Germinal center (tissue), 1 donor: ENCODE measurements around the gene GNPTG.

Experiments used
- DNase-seq: peaks from one replicate; pipeline ENCODE4 v3.0.0; 2012; ENCODE audit warnings: mixed read lengths, low spot score

GNPTG gene

DNA sequence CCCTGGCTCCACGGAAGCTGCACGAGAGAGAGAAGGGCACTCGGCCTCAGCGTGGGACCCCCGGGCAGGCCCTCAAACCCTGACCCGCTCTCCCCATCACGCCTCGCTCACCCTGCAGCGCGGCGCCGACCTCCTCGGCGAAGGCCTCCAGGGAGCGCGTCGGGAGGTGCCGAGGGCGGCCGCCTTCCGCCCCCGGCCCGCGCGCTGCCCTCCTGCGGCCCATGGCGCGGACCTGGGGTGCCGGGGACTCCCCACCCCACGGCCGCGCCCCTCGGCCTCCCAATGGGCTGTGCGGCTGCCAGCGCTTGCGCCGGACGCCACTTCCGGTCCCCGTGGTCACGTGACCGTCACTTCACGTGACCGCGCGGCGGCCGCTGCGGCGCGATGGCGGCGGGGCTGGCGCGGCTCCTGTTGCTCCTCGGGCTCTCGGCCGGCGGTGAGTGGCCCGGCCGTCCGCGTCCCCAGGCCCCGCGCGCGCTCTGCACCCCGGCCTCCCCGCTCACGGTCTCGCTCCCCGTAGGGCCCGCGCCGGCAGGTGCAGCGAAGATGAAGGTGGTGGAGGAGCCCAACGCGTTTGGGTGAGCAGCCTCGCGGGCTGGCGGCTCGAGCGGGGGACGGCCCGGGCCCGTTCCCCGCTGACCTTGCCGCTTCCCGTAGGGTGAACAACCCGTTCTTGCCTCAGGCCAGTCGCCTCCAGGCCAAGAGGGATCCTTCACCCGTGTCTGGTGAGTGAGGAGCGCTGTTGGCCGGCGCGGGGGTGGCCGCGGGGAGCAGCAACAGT, at the start of gene GNPTG, which contains the start of gene TSR3:
Gene GNPTG (plus strand): TSS at position 350 of the 781 bp plus-strand sequence. CDS start 35 bp downstream, at position 385.
Gene TSR3 (minus strand): TSS at position 297 of the 781 bp plus-strand sequence. CDS start 74 bp downstream, at position 223.
- DNase-seq = peak; percentile 78

GRCh38 chr16:1305823-1306222, 45.9 kb upstream of the GNPTG start:
- no peak for DNase-seq

DNA sequence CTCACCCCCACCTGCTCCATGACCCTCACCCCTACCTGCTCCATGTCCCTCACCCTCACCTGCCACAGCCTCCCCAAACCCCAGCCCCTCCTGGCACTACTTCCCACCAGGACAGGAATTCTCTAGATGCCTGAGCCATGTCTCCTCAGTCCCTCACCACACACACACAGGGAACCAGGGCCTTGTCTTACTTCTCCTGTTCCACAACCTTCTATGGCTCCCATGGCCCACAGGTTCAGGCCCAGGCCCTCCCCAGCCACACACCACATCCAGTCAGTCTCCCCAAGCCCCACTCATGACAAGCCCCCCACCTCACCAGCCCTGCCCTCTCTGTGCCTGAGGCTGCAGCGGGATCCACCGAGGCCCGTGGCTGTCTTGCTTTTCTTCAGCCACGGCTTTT, 45.4 kb upstream of the GNPTG start:
- no peak for DNase-seq

DNA sequence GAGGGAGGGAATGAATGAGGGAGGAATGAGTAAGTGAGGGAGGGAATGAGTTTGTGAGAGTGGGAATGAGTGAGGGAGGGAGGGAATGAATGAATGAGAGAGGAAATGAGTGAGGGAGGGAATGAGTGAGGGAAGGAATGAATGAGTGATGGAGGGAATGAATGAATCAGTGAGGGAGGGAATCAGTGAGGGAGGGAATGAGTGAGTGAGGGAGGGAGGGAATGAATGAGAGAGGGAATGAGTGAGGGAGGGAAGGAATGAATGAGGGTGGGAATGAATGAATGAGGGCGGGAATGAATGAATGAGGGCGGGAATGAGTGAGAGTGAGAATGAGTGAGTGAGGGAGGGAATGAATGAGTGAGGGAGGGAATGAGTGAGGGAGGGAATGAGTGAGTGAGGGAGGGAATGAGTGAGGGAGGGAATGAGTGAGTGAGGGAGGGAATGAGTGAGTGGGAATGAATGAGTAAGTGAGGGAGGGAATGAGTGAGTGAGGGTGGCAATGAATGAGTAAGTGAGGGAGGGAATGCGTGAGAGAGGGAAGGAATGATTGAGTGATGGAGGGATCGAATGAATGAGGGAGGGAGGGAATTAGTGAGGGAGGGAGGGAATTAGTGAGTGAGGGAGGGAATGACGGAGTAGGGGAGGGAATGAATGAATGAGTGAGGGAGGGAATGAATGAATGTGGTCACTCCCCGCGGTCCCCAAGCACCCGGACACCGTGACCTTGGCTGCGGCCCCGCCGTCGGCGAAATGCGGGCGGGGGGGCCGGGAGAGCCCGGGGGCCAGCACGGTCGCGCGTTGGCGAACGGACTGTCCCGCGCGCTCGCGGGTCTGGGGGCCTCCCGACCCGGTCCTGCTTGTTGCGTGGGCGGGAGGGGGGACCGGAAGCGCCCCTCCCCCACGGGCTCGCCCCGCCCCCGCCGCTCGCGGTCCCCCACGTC, 43.4 kb upstream of the GNPTG start:
- no peak for DNase-seq

DNA sequence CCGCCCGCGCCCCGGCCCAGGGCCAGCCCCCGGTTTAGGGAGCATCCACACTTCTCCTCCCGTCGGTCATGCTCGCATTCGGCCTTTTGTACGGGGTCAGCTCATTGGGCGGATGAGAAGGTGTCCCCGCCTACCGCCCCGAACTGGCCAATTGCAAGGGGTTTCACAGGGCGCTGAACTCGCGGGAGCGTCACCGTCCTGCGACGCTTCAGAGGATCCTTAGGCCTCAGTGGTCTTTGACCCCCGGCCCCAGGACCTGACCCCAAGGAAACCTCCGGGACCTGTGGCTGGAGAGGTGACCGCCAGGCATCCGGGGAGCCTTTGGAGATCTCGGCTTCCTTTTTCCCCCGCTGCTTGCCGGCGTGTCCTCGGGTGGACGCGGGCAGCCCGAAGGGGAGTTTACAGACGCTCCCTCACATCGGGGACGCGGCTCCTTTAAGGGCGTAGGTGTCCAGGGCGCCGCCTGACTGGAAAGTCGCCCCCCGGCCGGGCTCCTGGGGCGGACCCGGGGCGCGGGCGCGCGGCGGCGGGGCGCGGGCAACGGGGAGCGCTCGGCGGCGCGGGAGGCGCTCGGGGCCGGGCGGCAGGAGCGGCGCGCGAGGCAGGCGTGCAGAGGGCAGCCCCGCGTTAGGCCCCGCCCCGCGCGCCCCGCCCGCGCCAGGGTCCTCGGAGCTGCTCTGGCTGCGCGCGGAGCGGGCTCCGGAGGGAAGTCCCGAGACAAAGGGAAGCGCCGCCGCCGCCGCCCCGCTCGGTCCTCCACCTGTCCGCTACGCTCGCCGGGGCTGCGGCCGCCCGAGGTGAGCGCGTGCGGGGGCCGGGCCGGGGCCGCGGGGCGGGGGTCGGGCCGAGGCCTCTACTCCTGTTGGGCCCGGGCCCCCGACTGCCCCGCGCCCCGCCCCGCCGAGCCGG, 42.5 kb upstream of the GNPTG start, which contains the start of gene UBE2I:
Gene UBE2I (plus strand): TSS at position 660 of the 909 bp plus-strand sequence. CDS start 4,395 bp downstream, outside the sequence.
- DNase-seq = peak; percentile 95

DNA sequence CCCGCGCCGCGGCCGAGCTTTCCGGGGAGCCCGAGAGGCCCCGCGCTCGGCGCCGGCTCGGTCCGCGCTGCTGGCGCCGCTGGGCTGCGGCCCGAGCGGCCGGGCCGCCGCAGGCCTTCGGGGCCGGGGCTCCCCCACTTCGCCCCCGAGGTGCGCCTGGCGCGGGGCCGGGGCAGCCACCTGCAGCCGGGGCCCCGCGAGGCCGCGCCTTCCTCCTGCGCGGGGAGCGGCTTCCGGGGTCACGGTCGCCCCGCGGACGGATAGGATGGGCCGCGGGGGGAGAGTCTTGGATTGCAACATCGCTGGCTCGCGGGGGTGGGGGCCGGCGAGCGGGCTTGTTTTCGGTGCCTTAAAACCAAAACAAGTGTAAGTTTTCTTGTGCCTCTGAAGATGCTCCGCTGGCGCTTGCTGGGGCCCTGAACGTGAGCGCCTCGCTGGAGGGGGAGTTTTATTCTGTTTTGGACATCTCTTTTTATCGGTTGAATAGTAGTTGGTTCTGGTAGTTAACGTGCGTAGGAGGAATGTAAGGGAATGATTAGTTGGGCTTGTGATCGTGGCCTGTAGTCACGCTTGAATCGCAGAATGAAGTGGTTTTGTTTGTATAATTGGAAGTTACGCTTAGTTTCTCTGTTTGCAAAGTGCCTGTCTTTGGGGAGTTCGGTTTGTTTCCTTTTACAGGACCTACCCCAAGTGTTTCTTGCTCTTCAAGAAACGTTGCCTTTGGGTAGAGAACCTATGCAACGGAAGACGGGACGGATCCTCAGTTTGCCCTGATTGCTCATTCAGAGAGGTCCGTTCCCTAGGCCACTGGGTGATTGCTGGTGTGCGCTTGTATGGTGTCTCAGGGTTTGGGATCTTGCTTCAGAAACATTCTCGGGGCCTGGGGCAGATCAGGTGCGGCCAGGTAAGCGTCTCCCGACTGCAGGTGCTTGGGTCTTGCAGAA, 41.6 kb upstream of the GNPTG start:
- peak; percentile 51 for DNase-seq

DNA sequence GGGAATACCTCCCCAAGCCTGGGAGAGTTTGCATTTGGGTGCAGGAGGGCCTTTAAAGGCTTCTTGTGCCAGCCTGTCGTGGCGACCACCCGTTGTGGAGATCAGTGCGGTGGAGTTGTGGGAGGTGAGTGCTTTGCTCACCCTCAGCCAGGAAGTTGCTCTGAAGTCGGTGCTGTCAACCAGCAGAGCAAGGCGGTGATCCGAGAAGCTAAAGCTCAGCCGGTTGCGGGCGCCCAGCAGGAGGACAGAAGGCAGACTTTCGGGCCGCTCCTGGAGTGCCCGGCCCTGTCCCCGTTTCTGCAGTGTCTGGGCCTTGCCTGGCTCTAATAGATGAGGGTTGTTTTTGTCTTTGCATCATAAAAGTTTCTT, 40.9 kb upstream of the GNPTG start:
- DNase-seq = peak; percentile 51

- no peak for DNase-seq
These were observed 40.5 kb upstream of the GNPTG start for GRCh38 chr16:1311212-1311737.

DNA sequence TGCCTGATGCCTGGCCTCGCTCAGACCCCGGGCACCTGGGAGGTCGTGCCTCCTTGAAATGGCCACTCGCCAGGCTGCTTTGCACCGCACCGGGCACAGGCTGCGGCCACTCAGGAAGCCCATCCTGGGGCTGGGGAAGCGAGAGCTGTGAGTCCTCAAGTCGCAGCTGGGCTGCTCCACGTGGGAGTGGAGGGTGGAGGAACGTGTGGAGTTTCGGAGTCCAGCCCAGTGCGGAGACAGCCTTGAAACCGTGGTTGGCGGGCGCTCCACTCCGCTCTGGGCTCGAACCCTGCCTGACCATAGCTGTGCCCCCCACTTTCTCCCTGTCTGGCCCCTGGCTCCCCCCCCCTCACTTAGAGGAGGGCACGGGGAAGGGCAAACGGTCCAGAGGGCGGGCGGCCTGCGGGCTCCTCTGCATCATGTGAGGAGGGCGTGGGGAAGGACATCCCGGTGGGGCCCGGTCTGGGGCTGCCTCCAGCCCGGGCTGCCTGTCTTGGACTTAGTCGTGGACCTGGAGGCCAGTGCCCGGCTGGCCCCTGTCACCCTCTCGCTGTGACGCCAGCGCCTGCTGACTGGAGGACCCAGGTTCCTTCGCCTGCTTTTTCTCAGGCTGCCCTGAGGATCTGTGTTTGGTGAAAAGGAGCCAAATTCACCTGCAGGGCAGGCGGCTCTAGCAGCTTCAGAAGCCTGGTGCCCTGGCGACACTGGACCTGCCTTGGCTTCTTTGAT, 39.8 kb upstream of the GNPTG start:
- no peak for DNase-seq

- DNase-seq = no peak
These were observed 39.3 kb upstream of the GNPTG start for GRCh38 chr16:1312467-1312816.

DNA sequence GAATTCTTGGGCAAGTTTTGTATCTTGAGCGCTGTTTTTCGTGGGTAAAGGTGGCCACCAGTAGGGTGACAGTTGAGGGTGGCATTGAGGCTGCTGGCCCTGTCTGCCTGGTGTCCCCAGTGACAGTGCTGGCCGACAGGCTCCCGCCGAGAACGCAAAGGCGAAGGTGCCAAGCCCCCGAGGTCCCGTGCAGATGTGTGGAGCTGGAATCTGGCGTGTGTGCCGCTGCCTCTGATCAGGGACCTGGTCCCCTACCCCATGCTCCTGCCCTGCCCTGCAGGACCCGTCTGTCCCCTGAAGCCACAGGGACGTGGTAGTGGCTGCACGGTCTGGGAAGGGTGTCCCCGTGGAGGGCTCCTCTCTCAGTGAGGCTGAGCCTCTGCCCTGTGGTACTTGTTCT, 38.8 kb upstream of the GNPTG start:
- no peak for DNase-seq

DNA sequence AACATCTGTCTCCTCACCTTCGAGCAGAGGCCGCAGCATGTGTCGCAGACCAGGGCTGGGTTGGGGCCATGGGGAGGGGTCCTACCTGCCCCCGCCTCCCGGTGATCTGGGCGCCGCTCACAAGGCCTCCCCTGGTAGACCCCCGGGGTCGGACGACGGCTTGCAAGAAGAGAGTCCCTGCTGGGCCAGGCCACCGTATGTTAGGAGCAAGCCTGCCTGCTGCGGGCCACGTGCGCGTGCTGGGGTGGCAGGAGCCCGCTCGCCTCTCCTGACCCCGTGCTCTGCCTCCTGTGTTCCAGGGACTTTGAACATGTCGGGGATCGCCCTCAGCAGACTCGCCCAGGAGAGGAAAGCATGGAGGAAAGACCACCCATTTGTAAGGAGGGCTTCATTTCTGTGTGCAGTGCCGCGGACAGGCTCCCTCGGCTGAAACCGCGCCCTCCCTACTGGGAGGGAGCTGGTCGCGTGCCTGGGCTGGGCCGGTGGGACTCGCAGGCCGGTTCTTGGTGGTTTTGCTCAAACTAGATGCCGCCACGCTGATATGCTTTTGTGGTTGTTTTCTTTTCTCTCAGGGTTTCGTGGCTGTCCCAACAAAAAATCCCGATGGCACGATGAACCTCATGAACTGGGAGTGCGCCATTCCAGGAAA, 37.9 kb upstream of the GNPTG start:
- no peak for DNase-seq

DNA sequence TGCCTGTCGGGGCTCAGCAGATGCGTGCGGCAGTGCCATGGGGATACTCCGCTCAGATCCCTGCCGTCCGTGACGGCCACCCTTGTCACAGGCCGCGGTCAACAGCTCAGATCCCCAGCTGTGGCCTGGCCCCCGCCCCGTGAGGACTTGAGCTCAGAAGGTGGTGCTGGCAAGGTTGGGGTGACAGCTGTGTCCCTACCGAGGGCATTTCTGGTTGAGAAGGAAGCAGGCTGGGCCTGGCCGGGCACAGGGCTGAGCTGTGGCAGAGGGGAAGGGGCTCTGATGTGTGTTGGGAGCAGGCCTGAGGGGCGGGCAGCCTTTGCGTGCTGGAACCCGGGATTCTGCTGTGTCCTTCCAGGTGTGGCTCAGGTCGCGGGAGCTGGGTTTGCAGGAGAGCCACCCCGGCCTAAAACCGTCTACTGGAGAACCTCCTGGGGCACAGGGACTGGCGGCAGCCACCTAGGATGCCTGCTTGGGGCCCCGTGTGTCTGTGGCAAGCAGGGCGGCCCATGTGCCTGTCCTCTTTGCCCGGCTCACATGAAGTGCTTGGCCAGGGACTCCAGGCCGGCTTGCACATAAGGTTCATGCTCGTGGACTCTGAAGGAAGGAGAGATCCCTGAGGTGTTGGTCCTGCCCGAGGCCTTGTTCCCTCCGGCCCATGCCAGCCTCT, 37.2 kb upstream of the GNPTG start:
- no peak for DNase-seq

DNA sequence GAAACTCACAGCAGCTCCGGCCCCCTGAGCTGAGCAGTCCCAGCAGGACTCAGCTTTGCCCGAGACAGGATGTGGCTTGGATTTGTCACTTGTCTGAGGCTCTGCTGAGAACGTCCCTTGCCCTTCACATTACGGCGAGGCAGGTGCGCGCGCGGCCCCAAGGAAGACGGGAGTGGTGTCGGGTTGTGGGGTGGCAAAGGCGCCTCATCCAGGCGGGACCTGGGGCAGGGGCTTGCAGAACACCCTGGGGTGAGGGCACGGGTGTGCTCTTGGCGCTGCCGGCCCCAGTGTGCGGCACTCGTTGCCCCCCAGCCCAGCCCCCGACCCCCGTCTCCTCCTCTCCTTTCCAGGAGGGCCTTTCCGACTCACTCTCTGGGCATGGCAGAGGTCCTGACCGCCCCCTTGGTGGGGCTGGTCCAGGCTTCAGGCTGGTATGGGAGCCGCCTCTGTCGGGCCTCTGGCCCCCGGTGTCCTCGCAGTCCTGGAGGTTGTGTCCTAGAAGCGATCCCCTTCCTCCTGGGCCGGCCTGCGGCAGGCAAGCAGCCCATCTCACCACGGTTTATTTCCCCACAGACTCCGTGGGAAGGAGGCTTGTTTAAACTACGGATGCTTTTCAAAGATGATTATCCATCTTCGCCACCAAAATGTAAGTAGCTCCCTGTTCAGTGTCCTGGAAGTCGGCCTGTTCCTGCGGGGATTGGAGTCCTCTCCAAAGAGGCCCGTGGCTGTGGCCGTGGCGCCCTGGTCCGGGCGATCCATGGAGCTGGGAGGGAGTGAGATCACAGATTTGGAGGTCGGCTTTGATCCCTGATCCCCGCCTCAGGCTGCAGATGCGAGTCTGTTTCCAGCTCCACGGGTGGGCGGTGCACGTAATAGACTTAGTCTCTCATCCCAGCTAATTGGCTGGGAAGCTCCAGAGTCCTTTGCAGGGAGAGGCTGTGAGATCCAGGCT, 36.4 kb upstream of the GNPTG start:
- DNase-seq = no peak

DNA sequence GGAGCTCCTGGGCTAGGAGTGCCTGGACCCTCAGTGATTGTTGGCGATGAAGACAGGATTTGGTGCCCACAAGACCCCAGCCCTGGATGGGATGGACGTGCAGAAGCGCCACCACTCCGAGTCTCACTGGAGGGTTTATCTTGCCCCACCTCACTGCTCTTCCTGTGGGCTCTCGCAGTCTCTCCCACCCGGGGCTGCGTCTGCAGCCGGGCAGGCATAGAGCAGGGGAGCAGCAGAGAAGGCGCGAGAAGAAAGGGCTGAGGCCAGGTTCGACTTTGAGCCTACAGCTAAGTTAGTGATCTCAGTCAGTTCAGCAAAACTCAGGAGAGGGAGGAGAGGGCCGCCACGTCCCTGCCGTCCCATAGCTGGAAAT, 35.7 kb upstream of the GNPTG start:
- DNase-seq = no peak

DNA sequence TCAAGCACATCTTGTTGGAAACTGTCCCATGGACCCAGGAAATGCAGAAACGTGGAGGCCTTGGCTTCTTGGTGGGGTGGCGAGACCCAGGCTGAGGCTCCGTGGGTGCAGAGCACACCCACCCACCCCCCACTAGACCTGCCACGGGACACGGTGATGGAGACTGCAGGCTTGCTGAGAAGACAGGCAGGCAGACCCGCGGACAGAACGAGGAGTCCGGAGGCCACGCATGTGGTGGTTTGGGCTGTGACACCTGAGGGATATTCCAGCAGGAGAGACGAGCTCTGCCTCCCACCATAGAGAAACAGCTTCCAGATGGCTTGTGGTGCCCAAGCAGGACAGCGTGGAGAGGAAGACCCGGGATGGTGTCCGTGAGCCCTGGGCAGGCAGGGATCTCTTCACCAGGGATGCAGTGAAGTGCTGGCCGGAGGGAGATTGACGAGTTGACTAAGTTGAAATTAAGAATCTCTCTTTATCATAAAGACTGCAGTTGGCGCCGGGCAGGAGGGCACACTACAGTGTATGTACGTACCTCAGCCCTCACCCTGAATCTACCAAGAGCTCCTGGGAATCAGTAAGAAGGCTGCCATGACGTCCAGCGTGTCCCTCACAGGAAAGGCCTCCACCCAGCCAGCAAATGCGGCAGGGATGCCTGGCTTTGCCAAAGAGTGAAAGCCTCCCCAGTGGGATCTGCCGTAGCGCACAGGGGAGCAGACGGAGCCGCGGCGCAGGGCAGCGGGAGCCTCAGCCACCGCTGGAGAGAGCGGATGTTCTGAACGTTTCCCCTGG, 34.1 kb upstream of the GNPTG start:
- no peak for DNase-seq

- DNase-seq = no peak
These were observed 33.5 kb upstream of the GNPTG start for GRCh38 chr16:1318268-1318545.
